GM12864 (cell line): ENCODE data around the gene INPPL1.

Source experiments
- DNase-seq: peaks from one replicate; pipeline ENCODE4 v3.0.0-alpha.2; 2011; ENCODE audit warnings: low read depth
- H3K4me3 ChIP-seq: 2 replicates; pipeline ENCODE4 v1.5.1; 2011; ENCODE audit warnings: mild to moderate bottlenecking, low read depth, low read length, control low read depth
- TF ChIP-seq, protein P1 (sequence below): IDR thresholded peaks from 2 replicates; pipeline ENCODE4 v1.5.1; 2011; ENCODE audit warnings: low read depth, mild to moderate bottlenecking, moderate library complexity, low read length, control low read depth, inconsistent platforms; ENCODE audit errors: missing control alignments

The INPPL1 gene

DNA sequence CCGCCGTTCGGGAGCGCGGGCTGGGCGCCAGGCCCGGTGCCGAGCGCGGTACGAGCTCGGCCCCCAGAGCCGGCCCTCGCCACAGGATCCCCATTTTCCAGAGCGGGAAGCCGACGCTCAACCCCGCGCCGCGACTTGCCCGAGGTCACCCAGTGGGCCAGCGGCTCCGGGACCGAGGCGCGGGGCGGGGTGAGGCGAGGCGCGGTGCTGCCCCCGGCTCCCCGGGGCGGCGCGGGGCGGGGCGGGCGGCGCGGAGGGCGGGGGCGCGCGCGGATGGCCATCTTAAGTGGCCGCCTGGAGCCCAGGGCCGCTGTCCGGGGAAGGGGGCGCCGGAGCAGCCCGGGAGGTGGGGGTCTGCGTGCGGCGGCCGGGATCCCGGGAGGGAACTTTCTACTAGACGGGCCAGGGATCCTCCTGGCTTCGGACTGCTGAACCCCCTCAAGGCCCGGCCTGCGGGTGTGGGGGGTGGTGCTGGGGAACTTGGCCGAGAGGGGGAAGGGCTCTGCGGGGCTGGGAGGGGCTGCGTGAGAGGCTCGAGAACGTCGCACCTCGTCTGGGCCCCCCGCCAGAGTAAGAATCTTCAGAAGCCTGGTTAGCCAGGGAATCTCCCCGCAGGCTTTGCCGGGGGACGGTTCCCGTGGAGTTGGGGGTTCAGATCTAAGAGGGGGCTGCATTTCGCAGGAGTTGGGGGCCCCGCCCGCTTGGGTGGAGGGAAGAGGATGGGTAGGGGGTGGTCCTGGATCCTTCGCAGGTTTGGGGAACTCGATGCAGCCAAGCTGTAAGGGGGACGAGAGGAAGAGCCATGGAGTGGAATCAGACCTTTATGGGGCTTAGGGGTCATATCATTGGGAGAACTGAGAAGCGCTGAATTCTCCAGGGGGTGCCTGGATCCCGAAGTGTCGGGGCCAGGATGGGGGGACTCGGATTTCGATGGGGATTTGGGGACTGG is 678 bp upstream of the INPPL1 start:
- TF ChIP-seq, protein P1, sequence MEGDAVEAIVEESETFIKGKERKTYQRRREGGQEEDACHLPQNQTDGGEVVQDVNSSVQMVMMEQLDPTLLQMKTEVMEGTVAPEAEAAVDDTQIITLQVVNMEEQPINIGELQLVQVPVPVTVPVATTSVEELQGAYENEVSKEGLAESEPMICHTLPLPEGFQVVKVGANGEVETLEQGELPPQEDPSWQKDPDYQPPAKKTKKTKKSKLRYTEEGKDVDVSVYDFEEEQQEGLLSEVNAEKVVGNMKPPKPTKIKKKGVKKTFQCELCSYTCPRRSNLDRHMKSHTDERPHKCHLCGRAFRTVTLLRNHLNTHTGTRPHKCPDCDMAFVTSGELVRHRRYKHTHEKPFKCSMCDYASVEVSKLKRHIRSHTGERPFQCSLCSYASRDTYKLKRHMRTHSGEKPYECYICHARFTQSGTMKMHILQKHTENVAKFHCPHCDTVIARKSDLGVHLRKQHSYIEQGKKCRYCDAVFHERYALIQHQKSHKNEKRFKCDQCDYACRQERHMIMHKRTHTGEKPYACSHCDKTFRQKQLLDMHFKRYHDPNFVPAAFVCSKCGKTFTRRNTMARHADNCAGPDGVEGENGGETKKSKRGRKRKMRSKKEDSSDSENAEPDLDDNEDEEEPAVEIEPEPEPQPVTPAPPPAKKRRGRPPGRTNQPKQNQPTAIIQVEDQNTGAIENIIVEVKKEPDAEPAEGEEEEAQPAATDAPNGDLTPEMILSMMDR, result no peak
- peak overlapping the region; percentile 79 for H3K4me3 ChIP-seq
- DNase-seq, result no peak

DNA sequence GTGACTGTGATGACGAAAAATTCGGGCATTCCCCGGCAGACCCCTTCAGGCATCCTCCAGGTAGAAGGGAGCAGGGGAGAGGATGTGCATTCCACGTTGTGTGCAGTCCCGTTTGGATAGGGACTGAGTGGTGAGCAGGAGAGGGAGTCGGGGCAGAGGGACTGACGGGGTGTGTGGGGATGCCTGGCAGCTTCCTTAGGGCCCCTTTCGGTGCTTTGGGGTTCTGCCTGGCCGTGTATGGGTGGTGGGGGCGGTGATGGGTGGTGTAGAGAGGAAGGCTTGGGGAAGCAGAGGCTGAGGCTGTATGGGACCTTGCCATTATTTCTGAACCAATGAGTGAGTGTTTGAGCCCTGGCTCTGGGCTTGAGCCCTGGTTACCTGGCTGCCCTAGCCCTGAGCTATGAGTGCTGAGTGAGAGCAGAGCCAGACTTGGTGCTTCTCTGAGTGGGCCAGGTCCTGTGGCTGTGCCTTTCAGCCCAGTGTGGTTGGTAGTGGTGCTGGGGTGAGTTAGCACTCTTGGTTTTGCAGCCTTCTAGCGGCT is 914 bp downstream of the INPPL1 start:
- no peak for DNase-seq

DNA sequence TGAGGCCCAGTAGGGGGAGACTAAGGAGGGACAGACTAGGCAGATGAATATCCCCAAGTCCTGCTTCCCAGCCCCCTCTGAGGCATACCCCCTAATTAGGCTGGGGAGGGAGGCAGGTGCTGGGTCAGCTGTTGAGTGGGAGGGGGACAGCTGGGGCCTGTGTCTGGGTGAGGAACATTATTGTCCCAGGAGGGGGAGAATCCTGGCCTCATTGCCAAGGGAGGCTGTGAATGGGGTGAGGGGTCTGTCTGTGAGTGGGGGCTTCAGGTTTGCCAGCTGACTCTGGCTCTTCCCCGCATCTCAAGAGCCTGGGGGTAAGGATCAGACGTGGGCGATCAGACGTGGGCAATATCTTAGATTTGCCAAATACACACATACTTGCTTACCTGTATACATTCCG is 2.1 kb downstream of the INPPL1 start:
- no peak for DNase-seq
- TF ChIP-seq, protein P1, result no peak
- no peak overlapping the region for H3K4me3 ChIP-seq

More for the DNA sequence above, 914 bp downstream of the INPPL1 start:
- TF ChIP-seq, protein P1, result no peak
- H3K4me3 ChIP-seq, result peak overlapping the region; percentile 79

DNA sequence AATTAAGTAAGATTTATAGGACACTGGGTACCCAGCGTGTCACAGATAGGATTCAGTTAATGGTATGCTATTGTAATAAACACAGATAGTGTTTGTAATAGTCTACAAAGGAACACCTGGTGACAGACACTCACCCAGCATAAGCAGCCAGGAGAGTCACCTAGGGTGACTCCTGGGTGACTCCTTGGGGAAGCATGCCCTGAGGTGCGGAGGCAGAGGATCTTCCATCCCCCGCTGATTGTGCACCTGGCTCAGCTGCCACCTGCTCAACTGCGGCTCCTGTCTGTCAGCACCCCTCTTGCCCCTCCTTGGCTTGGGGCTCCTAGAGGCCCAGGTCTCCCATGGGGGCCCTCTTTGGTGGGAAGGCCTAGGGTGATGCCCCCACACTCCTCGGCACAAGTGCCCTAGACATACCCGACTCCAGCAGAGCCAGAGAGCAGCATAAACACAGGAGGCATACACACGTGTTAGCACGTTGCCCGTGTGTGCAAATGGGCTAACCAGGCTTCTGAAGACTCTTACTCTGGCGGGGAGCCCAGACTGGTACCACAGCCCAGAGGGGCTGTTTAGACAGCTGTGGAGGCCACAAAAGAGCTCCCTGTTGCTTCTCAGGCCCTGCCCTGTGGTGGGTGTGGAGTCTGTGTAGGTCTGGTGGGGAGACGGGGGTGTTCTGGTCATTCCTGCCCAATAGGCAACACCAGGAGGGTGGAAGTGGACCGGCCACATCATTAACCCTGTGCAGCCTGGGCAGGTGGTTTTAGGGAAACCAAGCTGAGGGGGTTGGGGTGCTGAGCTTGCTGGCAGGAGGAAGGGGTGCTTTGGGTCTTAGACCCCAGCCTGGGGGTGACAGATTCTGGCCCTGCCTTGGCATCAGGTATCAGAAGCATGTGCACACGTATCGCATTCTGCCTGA is 3.0 kb downstream of the INPPL1 start:
- DNase-seq, result no peak
- no peak overlapping the region for H3K4me3 ChIP-seq
- TF ChIP-seq, protein P1, result no peak

DNA sequence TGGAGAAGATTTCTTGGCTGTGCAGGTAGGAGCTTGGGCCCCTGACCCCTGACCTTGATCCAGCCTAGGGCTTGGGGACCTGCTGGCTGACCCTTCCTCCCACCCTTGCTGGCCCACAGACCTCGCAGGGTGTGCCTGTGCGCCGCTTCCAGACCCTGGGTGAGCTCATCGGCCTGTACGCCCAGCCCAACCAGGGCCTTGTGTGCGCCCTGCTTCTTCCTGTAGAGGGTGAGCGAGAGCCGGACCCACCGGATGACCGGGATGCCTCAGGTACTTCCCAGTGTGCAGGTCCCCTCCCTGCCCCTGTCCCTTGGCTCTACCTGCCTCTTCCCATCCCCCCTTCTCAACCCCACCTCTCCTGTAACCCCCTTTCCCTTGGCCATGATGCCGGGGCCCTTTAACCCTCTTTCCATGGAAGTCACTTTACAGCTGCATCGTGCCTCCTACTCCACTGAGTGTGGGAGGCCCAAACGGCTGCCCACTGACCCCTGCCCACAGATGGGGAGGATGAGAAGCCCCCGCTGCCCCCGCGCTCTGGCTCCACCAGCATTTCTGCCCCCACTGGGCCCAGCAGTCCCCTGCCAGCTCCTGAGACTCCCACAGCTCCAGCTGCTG is 3.8 kb downstream of the INPPL1 start:
- no peak overlapping the region for H3K4me3 ChIP-seq
- no peak for DNase-seq
- TF ChIP-seq, protein P1, result no peak

DNA sequence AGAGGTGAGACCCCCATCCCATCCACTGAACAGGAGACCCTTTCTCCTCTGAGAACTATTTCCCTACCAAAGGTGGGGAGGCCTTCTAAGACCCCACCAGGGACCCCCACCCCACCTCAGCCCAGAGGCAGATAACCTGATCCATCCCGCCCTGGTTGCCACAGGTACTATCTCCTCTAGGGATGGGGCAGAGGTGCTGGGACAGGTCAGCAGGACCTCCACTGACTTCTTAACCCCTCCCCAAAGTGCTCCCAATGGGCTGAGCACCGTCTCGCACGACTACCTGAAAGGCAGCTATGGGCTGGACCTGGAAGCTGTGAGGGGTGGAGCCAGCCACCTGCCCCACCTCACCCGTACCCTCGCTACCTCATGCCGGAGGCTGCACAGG is 4.3 kb downstream of the INPPL1 start:
- no peak for DNase-seq
- TF ChIP-seq, protein P1, result no peak
- no peak overlapping the region for H3K4me3 ChIP-seq
